Naive thymus-derived CD8-positive, alpha-beta T cell (primary cell): ENCODE measurements around the gene RFX7. TPM values are rescaled to one million over a fixed set of nuclear protein-coding genes. Genes with fewer than 3 reads are reported as not detected.

Experiments used
- ATAC-seq, 2 donors: fragments of 150-1000 bp; cut with Tn5 transposase in 1 of 2; sonication (Bioruptor Pico), chemical (Tn5 transposase) in 1 of 2; 1 replicate in 1 of 2; 2 replicates in 1 of 2; pipeline ENCODE4 v1.10.0; 2021; ENCODE audit warnings: mild to moderate bottlenecking in 2 of 2, moderate library complexity in 2 of 2
- POLR2A ChIA-PET: fragments of 350-600 bp; sonication (Branson Sonifier 250); formaldehyde crosslinking; loops from one replicate; lab custom pipeline; 2021; ENCODE audit warnings: antibody characterized with exemption; lab: Charles Lee
- DNase-seq, 10 donors: peaks; one replicate each; pipeline versions ENCODE4 v3.0.0 to v3.0.0-alpha.2; 2020 to 2022
- H3K27ac Mint-ChIP-seq, 10 donors: one replicate each; pipeline ENCODE4 v1.8.0; 2020 to 2022; ENCODE audit warnings: mild to moderate bottlenecking in 10 of 10, mixed read lengths in 10 of 10, moderate library complexity in 4 of 10, inconsistent platforms in 1 of 10
- H3K27me3 Mint-ChIP-seq, 5 donors: one replicate each; pipeline ENCODE4 v1.8.0; 2021 to 2022; ENCODE audit warnings: mixed read lengths in 5 of 5
- H3K36me3 Mint-ChIP-seq, 3 donors: one replicate each; pipeline ENCODE4 v1.8.0; 2020 to 2022; ENCODE audit warnings: mixed read lengths in 3 of 3, mild to moderate bottlenecking in 2 of 3, inconsistent platforms in 1 of 3
- H3K4me1 Mint-ChIP-seq, 4 donors: one replicate each; pipeline ENCODE4 v1.8.0; 2021 to 2022; ENCODE audit warnings: mixed read lengths in 4 of 4
- H3K4me3 Mint-ChIP-seq, 10 donors: one replicate each; pipeline ENCODE4 v1.8.0; 2020 to 2022; ENCODE audit warnings: mild to moderate bottlenecking in 10 of 10, mixed read lengths in 10 of 10, moderate library complexity in 6 of 10, inconsistent platforms in 1 of 10
- H3K9me3 Mint-ChIP-seq, 9 donors: one replicate each; pipeline ENCODE4 v1.8.0; 2020 to 2022; ENCODE audit warnings: mixed read lengths in 9 of 9, mild to moderate bottlenecking in 3 of 9, inconsistent platforms in 1 of 9, moderate library complexity in 1 of 9
- polyA plus RNA-seq, 3 donors: library from polyadenylated mRNA; unstranded; fragments of 300-500 nt; fragmentation: Illumina TruSeq; gene quantifications; one replicate each; pipeline ENCODE4 v1.2.3, GENCODE V29; 2021
- total RNA-seq, 8 experiments: library from RNA in 2 of 8; stranded (reverse) in 2 of 8; gene quantifications; one replicate each; pipeline ENCODE4 v1.2.3 and lab custom pipeline; 2021 to 2026

RFX7 gene
- total and polyA plus RNA-seq, 5 experiments from 2014 or later = 3.0 to 36.0 (median 4.2) TPM

- POLR2A ChIA-PET = no interaction called here
- Mint-ChIP-seq H3K4me1 (peaks cover 2 to 14% (median 12%) of the 10 kb centered on the region in 4 donors), H3K36me3 (peaks cover under 1 to 12% (median 2%) of the 10 kb centered on the region in 3 donors), H3K27me3 (peaks cover 0 to 2% (median 0%) of the 10 kb centered on the region in 5 donors), H3K27ac (no peak overlapping the region), H3K4me3 (no peak overlapping the region), H3K9me3 (peaks cover 0 to 15% (median 5%) of the 10 kb centered on the region in 9 donors)
- ATAC-seq (no peak), DNase-seq (no peak)
Observed at GRCh38 chr15:56088389-56088788, 155.3 kb downstream of the RFX7 start.

- Mint-ChIP-seq H3K4me3 (no peak overlapping the region), H3K9me3 (peaks cover 0 to 15% (median 6%) of the 10 kb centered on the region in 9 donors)
- no peak for ATAC-seq
Observed at GRCh38 chr15:56086566-56086965, 157.1 kb downstream of the RFX7 start.

GRCh38 chr15:56082263-56082761 lies 161.4 kb downstream of the RFX7 start:
- Mint-ChIP-seq H3K4me3 (no peak overlapping the region), H3K27ac (no peak overlapping the region), H3K9me3 (peaks cover 0 to 12% (median 4%) of the 10 kb centered on the region in 9 donors), H3K27me3 (peaks cover 0 to 9% (median 0%) of the 10 kb centered on the region in 5 donors), H3K36me3 (peaks cover 0 to 5% (median 0%) of the 10 kb centered on the region in 3 donors), H3K4me1 (peaks cover 0 to 12% (median 11%) of the 10 kb centered on the region in 4 donors)
- no peak for ATAC-seq
- no peak for DNase-seq
- POLR2A ChIA-PET = no interaction called here

More at GRCh38 chr15:56086566-56086965, 157.1 kb downstream of the RFX7 start:
- Mint-ChIP-seq H3K4me1 (peaks cover 2 to 14% (median 12%) of the 10 kb centered on the region in 4 donors), H3K27me3 (peaks cover 0 to 7% (median 0%) of the 10 kb centered on the region in 5 donors), H3K27ac (peak overlapping the region in 1 of 10 donors; percentile 19), H3K36me3 (peaks cover 0 to 2% (median 0%) of the 10 kb centered on the region in 3 donors)
- no peak for DNase-seq
- POLR2A ChIA-PET = no interaction called here

- H3K36me3 Mint-ChIP-seq = peaks cover 0 to 5% (median 0%) of the 10 kb centered on the region in 3 donors
- DNase-seq = no peak
- H3K4me3 Mint-ChIP-seq = no peak overlapping the region
- H3K4me1 Mint-ChIP-seq = no peaks in the 10 kb centered on the region
- peaks cover 0 to 12% (median 0%) of the 10 kb centered on the region in 9 donors for H3K9me3 Mint-ChIP-seq
- POLR2A ChIA-PET = no interaction called here
- H3K27me3 Mint-ChIP-seq = peaks cover 0 to 9% (median 0%) of the 10 kb centered on the region in 5 donors
- no peak for ATAC-seq
- no peak overlapping the region for H3K27ac Mint-ChIP-seq
Observed at GRCh38 chr15:56077081-56077480, 166.6 kb downstream of the RFX7 start.

GRCh38 chr15:56076640-56077039 lies 167.0 kb downstream of the RFX7 start:
- DNase-seq (no peak), ATAC-seq (no peak)
- Mint-ChIP-seq H3K27ac (no peak overlapping the region), H3K36me3 (peaks cover 0 to 5% (median 0%) of the 10 kb centered on the region in 3 donors), H3K27me3 (peaks cover 0 to 6% (median 0%) of the 10 kb centered on the region in 5 donors), H3K4me1 (no peaks in the 10 kb centered on the region), H3K4me3 (no peak overlapping the region), H3K9me3 (peaks cover 0 to 12% (median 0%) of the 10 kb centered on the region in 9 donors)
- POLR2A ChIA-PET = no interaction called here

- POLR2A ChIA-PET = no interaction called here
- Mint-ChIP-seq H3K27ac (no peak overlapping the region), H3K4me3 (no peak overlapping the region), H3K9me3 (peaks cover 0 to 6% (median 0%) of the 10 kb centered on the region in 9 donors), H3K4me1 (no peaks in the 10 kb centered on the region), H3K27me3 (peaks cover 0 to 14% (median 3%) of the 10 kb centered on the region in 5 donors), H3K36me3 (peaks cover 0 to 6% (median 0%) of the 10 kb centered on the region in 3 donors)
- DNase-seq (no peak), ATAC-seq (no peak)
Observed at GRCh38 chr15:56074481-56075265, 169.0 kb downstream of the RFX7 start.

- ATAC-seq (no peak), DNase-seq (no peak)
- no peaks in the 10 kb centered on the region for H3K4me1 Mint-ChIP-seq
- peaks cover 0 to 8% (median 5%) of the 10 kb centered on the region in 3 donors for H3K36me3 Mint-ChIP-seq
- H3K27me3 Mint-ChIP-seq = peaks cover 0 to 4% (median under 1%) of the 10 kb centered on the region in 5 donors
- POLR2A ChIA-PET = interaction anchor here (0.7 kb wide), 1 partner anchor 322 kb away, joined by 3 read pairs; no protein-coding TSS in a partner anchor
- H3K9me3 Mint-ChIP-seq = peaks cover 0 to 20% (median 10%) of the 10 kb centered on the region in 9 donors
- no peak overlapping the region for H3K27ac Mint-ChIP-seq
- no peak overlapping the region for H3K4me3 Mint-ChIP-seq
Observed at GRCh38 chr15:56064152-56064551, 179.5 kb downstream of the RFX7 start.

GRCh38 chr15:56059716-56060115 lies 184.0 kb downstream of the RFX7 start:
- POLR2A ChIA-PET = no interaction called here
- H3K27me3 Mint-ChIP-seq = peaks cover 0 to 4% (median 0%) of the 10 kb centered on the region in 5 donors
- H3K4me3 Mint-ChIP-seq = no peak overlapping the region
- DNase-seq = no peak
- H3K36me3 Mint-ChIP-seq = peaks cover 0 to 8% (median 5%) of the 10 kb centered on the region in 3 donors
- no peaks in the 10 kb centered on the region for H3K4me1 Mint-ChIP-seq
- no peak for ATAC-seq
- H3K9me3 Mint-ChIP-seq = peaks cover 0 to 11% (median 5%) of the 10 kb centered on the region in 9 donors
- H3K27ac Mint-ChIP-seq = no peak overlapping the region

- Mint-ChIP-seq H3K36me3 (peaks cover 0 to 8% (median 5%) of the 10 kb centered on the region in 3 donors), H3K9me3 (peaks cover 0 to 11% (median 5%) of the 10 kb centered on the region in 9 donors), H3K27ac (no peak overlapping the region), H3K4me3 (no peak overlapping the region), H3K27me3 (peaks cover 0 to 4% (median 0%) of the 10 kb centered on the region in 5 donors), H3K4me1 (no peaks in the 10 kb centered on the region)
- DNase-seq (no peak), ATAC-seq (no peak)
- POLR2A ChIA-PET = no interaction called here
Observed at GRCh38 chr15:56058986-56059385, 184.7 kb downstream of the RFX7 start.

GRCh38 chr15:56056626-56057025 lies 187.1 kb downstream of the RFX7 start:
- ATAC-seq (no peak), DNase-seq (no peak)
- Mint-ChIP-seq H3K4me3 (no peak overlapping the region), H3K4me1 (peaks cover 0 to 7% (median 1%) of the 10 kb centered on the region in 4 donors), H3K27ac (no peak overlapping the region), H3K36me3 (peaks cover 0 to 3% (median 2%) of the 10 kb centered on the region in 3 donors), H3K9me3 (peaks cover 0 to 5% (median 3%) of the 10 kb centered on the region in 9 donors), H3K27me3 (peaks cover 0 to 4% (median 0%) of the 10 kb centered on the region in 5 donors)
- POLR2A ChIA-PET = no interaction called here

- no peak for DNase-seq
- Mint-ChIP-seq H3K27ac (no peak overlapping the region), H3K4me3 (no peak overlapping the region), H3K4me1 (peaks cover 0 to 7% (median 1%) of the 10 kb centered on the region in 4 donors), H3K27me3 (no peaks in the 10 kb centered on the region), H3K9me3 (no peaks in the 10 kb centered on the region), H3K36me3 (no peaks in the 10 kb centered on the region)
- POLR2A ChIA-PET = no interaction called here
- ATAC-seq = no peak
Observed at GRCh38 chr15:56053046-56053400, 190.7 kb downstream of the RFX7 start.

- ATAC-seq (peak; percentile 68 to 71), DNase-seq (peak in 4 of 10 donors; percentile 6 to 68 (median 58))
- Mint-ChIP-seq H3K4me3 (no peak overlapping the region), H3K9me3 (no peaks in the 10 kb centered on the region), H3K36me3 (no peaks in the 10 kb centered on the region), H3K4me1 (peaks cover 0 to 7% (median 1%) of the 10 kb centered on the region in 4 donors), H3K27me3 (no peaks in the 10 kb centered on the region), H3K27ac (peak overlapping the region in 1 of 10 donors; percentile 68)
- POLR2A ChIA-PET = no interaction called here
Observed at GRCh38 chr15:56052395-56053045, 191.2 kb downstream of the RFX7 start.
